RWPE2 (cell line): ENCODE data around the gene TCP10L.

ENCODE experiments used
- ATAC-seq: fragments of 200-7000 bp; cut with Tn5 transposase; 3 replicates; pipeline ENCODE4 v1.9.1; 2021; ENCODE audit warnings: low read depth
- DNase-seq: peaks from one replicate; pipeline ENCODE4 v3.0.0-alpha.2; 2020; ENCODE audit warnings: low spot score
- H3K27ac ChIP-seq: fragments of 450-650 bp; 2 replicates; pipeline ENCODE4 v1.5.1; 2017; ENCODE audit warnings: mild to moderate bottlenecking; ENCODE audit not compliant: poor library complexity, severe bottlenecking
- H3K27me3 ChIP-seq: fragments of 250-450 bp; sonication (Bioruptor Pico); 2 replicates; pipeline ENCODE4 v1.5.1; 2021; ENCODE audit warnings: mild to moderate bottlenecking, moderate library complexity; ENCODE audit not compliant: insufficient read depth, poor library complexity, severe bottlenecking
- H3K36me3 ChIP-seq: fragments of 250-450 bp; sonication (Bioruptor Pico); 2 replicates; pipeline ENCODE4 v1.5.1; 2020; ENCODE audit warnings: low read depth, mild to moderate bottlenecking, moderate library complexity
- H3K4me1 ChIP-seq: fragments of 250-450 bp; sonication (Bioruptor Pico); 2 replicates; pipeline ENCODE4 v1.5.1; 2021; ENCODE audit warnings: mild to moderate bottlenecking, moderate library complexity; ENCODE audit not compliant: insufficient read depth, poor library complexity, severe bottlenecking
- H3K4me3 ChIP-seq: fragments of 250-450 bp; sonication (Bioruptor Pico); 2 replicates; pipeline ENCODE4 v1.5.1; 2021; ENCODE audit warnings: mild to moderate bottlenecking, moderate library complexity; ENCODE audit not compliant: severe bottlenecking
- H3K9me3 ChIP-seq: fragments of 250-450 bp; sonication (Bioruptor Pico); 2 replicates; pipeline ENCODE4 v1.5.1; 2021; ENCODE audit warnings: mild to moderate bottlenecking, moderate library complexity; ENCODE audit not compliant: severe bottlenecking
- CTCF ChIP-seq: fragments of 450-650 bp; IDR thresholded peaks from one replicate; pipeline ENCODE4 v1.5.1; 2017; ENCODE audit warnings: mild to moderate bottlenecking, moderate library complexity; ENCODE audit not compliant: poor library complexity, severe bottlenecking

Gene TCP10L

DNA sequence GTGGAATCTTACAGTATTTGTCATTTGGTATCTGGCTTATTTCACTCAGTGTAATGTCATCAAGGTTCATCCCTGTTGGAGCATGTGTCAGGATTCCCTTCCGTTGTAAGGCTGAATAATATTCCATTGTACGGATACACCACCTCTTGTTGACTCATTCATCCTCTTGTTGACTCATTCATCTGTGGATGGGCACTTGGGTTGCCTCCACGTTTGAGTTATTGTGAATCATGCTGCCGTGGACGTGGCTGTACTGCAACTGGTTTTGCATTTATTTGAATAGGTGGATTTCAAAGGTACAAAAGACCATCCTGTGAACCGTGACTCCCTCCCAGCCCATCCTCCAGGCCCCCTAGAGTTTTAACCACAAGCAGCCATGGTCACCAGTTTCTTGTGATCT is 11.9 kb upstream of the TCP10L start:
- peaks cover 11% of the 10 kb centered on the region for H3K4me1 ChIP-seq
- no peak for TF ChIP-seq CTCF
- no peaks in the 10 kb centered on the region for H3K9me3 ChIP-seq
- no peak overlapping the region for H3K4me3 ChIP-seq
- H3K27ac ChIP-seq, result peak overlapping the region; percentile 55
- H3K36me3 ChIP-seq, result peaks cover 17% of the 10 kb centered on the region
- ATAC-seq, result peak; percentile 93
- H3K27me3 ChIP-seq, result no peaks in the 10 kb centered on the region
- no peak for DNase-seq

GRCh38 chr21:32595431-32595830 is 10.1 kb upstream of the TCP10L start:
- no peak overlapping the region for H3K27ac ChIP-seq
- no peaks in the 10 kb centered on the region for H3K9me3 ChIP-seq
- peaks cover 5% of the 10 kb centered on the region; the same call in 1 of the 2 replicates for H3K36me3 ChIP-seq
- peaks cover 11% of the 10 kb centered on the region for H3K4me1 ChIP-seq
- ATAC-seq (no peak), DNase-seq (no peak)
- no peak overlapping the region for H3K4me3 ChIP-seq
- H3K27me3 ChIP-seq, result no peaks in the 10 kb centered on the region
- TF ChIP-seq CTCF, result no peak

- Histone ChIP-seq H3K27ac (no peak overlapping the region), H3K4me1 (peaks cover 11% of the 10 kb centered on the region), H3K27me3 (no peaks in the 10 kb centered on the region), H3K4me3 (no peak overlapping the region), H3K9me3 (no peaks in the 10 kb centered on the region), H3K36me3 (no peaks in the 10 kb centered on the region)
- ATAC-seq (no peak), DNase-seq (no peak)
- no peak for TF ChIP-seq CTCF
Measured at GRCh38 chr21:32593690-32594089, 8.4 kb upstream of the TCP10L start.

GRCh38 chr21:32592929-32593502 is 7.7 kb upstream of the TCP10L start:
- H3K27ac ChIP-seq, result no peak overlapping the region
- peaks cover 11% of the 10 kb centered on the region for H3K4me1 ChIP-seq
- no peaks in the 10 kb centered on the region for H3K27me3 ChIP-seq
- no peak overlapping the region for H3K4me3 ChIP-seq
- no peak for TF ChIP-seq CTCF
- H3K36me3 ChIP-seq, result no peaks in the 10 kb centered on the region
- ATAC-seq (no peak), DNase-seq (no peak)
- no peaks in the 10 kb centered on the region for H3K9me3 ChIP-seq

DNA sequence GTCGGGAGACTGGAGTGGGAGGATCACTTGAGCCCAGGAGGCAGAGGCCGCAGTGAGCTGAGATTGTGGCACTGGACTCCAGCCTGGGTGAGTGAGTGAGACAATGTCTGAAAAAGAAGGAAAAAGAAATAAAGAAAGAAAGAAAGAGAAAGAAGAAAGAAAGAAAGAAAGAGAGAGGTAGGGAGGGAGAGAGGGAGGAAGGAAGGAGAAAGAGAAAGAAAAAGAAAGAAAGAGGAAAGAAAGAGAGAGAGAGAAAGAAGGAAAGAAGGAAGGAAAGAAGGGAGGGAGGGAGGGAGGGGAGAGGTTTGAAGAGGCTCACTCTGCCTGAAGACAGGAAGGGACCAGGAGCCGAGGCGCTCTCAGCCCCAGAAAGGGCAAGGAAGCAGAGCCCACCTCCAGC is 4.8 kb upstream of the TCP10L start:
- Histone ChIP-seq H3K9me3 (no peaks in the 10 kb centered on the region), H3K4me3 (no peak overlapping the region), H3K27ac (no peak overlapping the region), H3K4me1 (no peaks in the 10 kb centered on the region), H3K36me3 (no peaks in the 10 kb centered on the region), H3K27me3 (no peaks in the 10 kb centered on the region)
- DNase-seq, result no peak
- no peak for ATAC-seq
- TF ChIP-seq CTCF, result no peak
